HUES48 (cell line): ENCODE results near the gene TTC33.

Experiments used
- H3K27ac ChIP-seq: one replicate; pipeline ENCODE4 v1.7.0; 2013; ENCODE audit warnings: low read depth, low read length, inconsistent platforms
- H3K27me3 ChIP-seq: 2 replicates; pipeline ENCODE4 v1.6.1; 2013; ENCODE audit warnings: mild to moderate bottlenecking, low read length; ENCODE audit not compliant: control insufficient read depth, insufficient read depth
- H3K36me3 ChIP-seq: 2 replicates; pipeline ENCODE4 v1.6.1; 2013; ENCODE audit warnings: low read length; ENCODE audit not compliant: control insufficient read depth, insufficient read depth
- H3K4me1 ChIP-seq: 2 replicates; pipeline ENCODE4 v1.6.1; 2013; ENCODE audit warnings: mild to moderate bottlenecking, low read length; ENCODE audit not compliant: control insufficient read depth, insufficient read depth
- H3K4me3 ChIP-seq: 2 replicates; pipeline ENCODE4 v1.5.1; 2013; ENCODE audit warnings: mild to moderate bottlenecking, low read depth, low read length
- H3K9ac ChIP-seq: 2 replicates; pipeline ENCODE4 v1.6.1; 2013; ENCODE audit warnings: mild to moderate bottlenecking, low read depth, low read length, moderate library complexity
- H3K9me3 ChIP-seq: 2 replicates; pipeline ENCODE4 v1.6.1; 2013; ENCODE audit warnings: low read length; ENCODE audit not compliant: control insufficient read depth, insufficient read depth

The TTC33 gene

GRCh38 chr5:40779561-40779960, 23.8 kb upstream of the TTC33 start:
- Histone ChIP-seq H3K4me1 (no peaks in the 10 kb centered on the region), H3K9me3 (no peaks in the 10 kb centered on the region), H3K9ac (no peak overlapping the region), H3K27me3 (no peaks in the 10 kb centered on the region), H3K4me3 (no peak overlapping the region), H3K27ac (no peak overlapping the region), H3K36me3 (peaks cover 25% of the 10 kb centered on the region)

GRCh38 chr5:40778133-40778532, 22.4 kb upstream of the TTC33 start:
- H3K4me1 ChIP-seq, result no peaks in the 10 kb centered on the region
- no peak overlapping the region for H3K4me3 ChIP-seq
- no peak overlapping the region for H3K9ac ChIP-seq
- H3K27ac ChIP-seq, result no peak overlapping the region
- H3K36me3 ChIP-seq, result peaks cover 40% of the 10 kb centered on the region
- no peaks in the 10 kb centered on the region for H3K27me3 ChIP-seq
- no peaks in the 10 kb centered on the region for H3K9me3 ChIP-seq

GRCh38 chr5:40776658-40776977, 20.9 kb upstream of the TTC33 start:
- Histone ChIP-seq H3K4me1 (no peaks in the 10 kb centered on the region), H3K4me3 (no peak overlapping the region), H3K27me3 (no peaks in the 10 kb centered on the region), H3K36me3 (peaks cover 53% of the 10 kb centered on the region), H3K9ac (no peak overlapping the region), H3K9me3 (no peaks in the 10 kb centered on the region), H3K27ac (no peak overlapping the region)

GRCh38 chr5:40775846-40776657, 20.3 kb upstream of the TTC33 start:
- Histone ChIP-seq H3K27ac (no peak overlapping the region), H3K9me3 (no peaks in the 10 kb centered on the region), H3K9ac (no peak overlapping the region), H3K27me3 (no peaks in the 10 kb centered on the region), H3K36me3 (peaks cover 58% of the 10 kb centered on the region), H3K4me1 (no peaks in the 10 kb centered on the region), H3K4me3 (no peak overlapping the region)

- H3K4me3 ChIP-seq, result no peak overlapping the region
- H3K27ac ChIP-seq, result no peak overlapping the region
- peaks cover 63% of the 10 kb centered on the region for H3K36me3 ChIP-seq
- no peaks in the 10 kb centered on the region for H3K9me3 ChIP-seq
- no peaks in the 10 kb centered on the region for H3K27me3 ChIP-seq
- H3K4me1 ChIP-seq, result no peaks in the 10 kb centered on the region
- H3K9ac ChIP-seq, result no peak overlapping the region
Measured at GRCh38 chr5:40775085-40775845, 19.5 kb upstream of the TTC33 start.

GRCh38 chr5:40774623-40775022, 18.9 kb upstream of the TTC33 start:
- Histone ChIP-seq H3K9ac (no peak overlapping the region), H3K9me3 (no peaks in the 10 kb centered on the region), H3K27ac (no peak overlapping the region), H3K36me3 (peaks cover 65% of the 10 kb centered on the region), H3K27me3 (no peaks in the 10 kb centered on the region), H3K4me1 (no peaks in the 10 kb centered on the region), H3K4me3 (no peak overlapping the region)

- no peaks in the 10 kb centered on the region for H3K27me3 ChIP-seq
- no peak overlapping the region for H3K9ac ChIP-seq
- H3K36me3 ChIP-seq, result peaks cover 89% of the 10 kb centered on the region
- no peak overlapping the region for H3K4me3 ChIP-seq
- no peaks in the 10 kb centered on the region for H3K9me3 ChIP-seq
- no peak overlapping the region for H3K27ac ChIP-seq
- no peaks in the 10 kb centered on the region for H3K4me1 ChIP-seq
Measured at GRCh38 chr5:40770764-40771163, 15.0 kb upstream of the TTC33 start.

GRCh38 chr5:40762705-40763104, 6.9 kb upstream of the TTC33 start:
- no peaks in the 10 kb centered on the region for H3K9me3 ChIP-seq
- H3K4me3 ChIP-seq, result no peak overlapping the region
- H3K36me3 ChIP-seq, result peaks cover 74% of the 10 kb centered on the region
- H3K9ac ChIP-seq, result no peak overlapping the region
- H3K4me1 ChIP-seq, result no peaks in the 10 kb centered on the region
- no peaks in the 10 kb centered on the region for H3K27me3 ChIP-seq
- H3K27ac ChIP-seq, result no peak overlapping the region

GRCh38 chr5:40757400-40757799, 1.6 kb upstream of the TTC33 start:
- H3K4me1 ChIP-seq, result peaks cover 9% of the 10 kb centered on the region; the same call in 1 of the 2 replicates
- H3K4me3 ChIP-seq, result no peak overlapping the region
- no peak overlapping the region for H3K9ac ChIP-seq
- H3K36me3 ChIP-seq, result peaks cover 22% of the 10 kb centered on the region
- no peaks in the 10 kb centered on the region for H3K9me3 ChIP-seq
- no peak overlapping the region for H3K27ac ChIP-seq
- H3K27me3 ChIP-seq, result no peaks in the 10 kb centered on the region

- H3K4me3 ChIP-seq, result peak overlapping the region; percentile 89
- H3K27me3 ChIP-seq, result no peaks in the 10 kb centered on the region
- no peaks in the 10 kb centered on the region for H3K9me3 ChIP-seq
- H3K36me3 ChIP-seq, result peaks cover 5% of the 10 kb centered on the region; the same call in 1 of the 2 replicates
- peak overlapping the region; percentile 72; the same call in 1 of the 2 replicates for H3K9ac ChIP-seq
- peak overlapping the region; percentile 76 for H3K27ac ChIP-seq
- peaks cover 9% of the 10 kb centered on the region; the same call in 1 of the 2 replicates for H3K4me1 ChIP-seq
Measured at GRCh38 chr5:40755093-40755406, 711 bp downstream of the TTC33 start.

GRCh38 chr5:40754381-40755092, 1.2 kb downstream of the TTC33 start:
- no peak overlapping the region for H3K27ac ChIP-seq

More at GRCh38 chr5:40754381-40755092, 1.2 kb downstream of the TTC33 start:
- peaks cover 9% of the 10 kb centered on the region; the same call in 1 of the 2 replicates for H3K4me1 ChIP-seq
- peak overlapping the region; percentile 89 for H3K4me3 ChIP-seq
- H3K9me3 ChIP-seq, result no peaks in the 10 kb centered on the region
- H3K27me3 ChIP-seq, result no peaks in the 10 kb centered on the region
- peaks cover 3% of the 10 kb centered on the region; the same call in 1 of the 2 replicates for H3K36me3 ChIP-seq
- 0 out of 2 replicates have a peak overlapping the region, but pooled peaks have one; percentile 4 for H3K9ac ChIP-seq
